Midbrain (tissue), 1 donor: Measurements from ENCODE around the gene E4F1.
"Not testable (repeated sequence)": the region's sequence is repeated elsewhere in the genome, so short reads cannot be mapped to it uniquely, and the experiment has no call there.

ENCODE experiments used
- DNase-seq: peaks from one replicate; lab custom pipeline; 2025; lab: John Stamatoyannopoulos, UW

The E4F1 gene

GRCh38 chr16:2244301-2244700 lies 20.9 kb downstream of the E4F1 start:
- no peak for DNase-seq

GRCh38 chr16:2244926-2245795 lies 21.8 kb downstream of the E4F1 start:
- no peak for DNase-seq

- DNase-seq, result no peak
Measured at GRCh38 chr16:2246301-2246885, 23.0 kb downstream of the E4F1 start.

GRCh38 chr16:2250652-2251295 lies 27.4 kb downstream of the E4F1 start:
- DNase-seq, result no peak

- peak; percentile 96 for DNase-seq
Measured at GRCh38 chr16:2251296-2252111, 28.1 kb downstream of the E4F1 start, which contains the start of gene ECI1. Gene ECI1, minus strand, starts transcription at chr16:2251587. Its CDS starts 21 bp downstream, at chr16:2251566.

- DNase-seq, result no peak
Measured at GRCh38 chr16:2252806-2253148, 29.4 kb downstream of the E4F1 start.

- DNase-seq, result no peak
Measured at GRCh38 chr16:2253293-2253692, 29.9 kb downstream of the E4F1 start.

GRCh38 chr16:2256531-2257140 lies 33.2 kb downstream of the E4F1 start:
- no peak for DNase-seq

GRCh38 chr16:2257726-2258125 lies 34.3 kb downstream of the E4F1 start:
- no peak for DNase-seq

GRCh38 chr16:2258530-2258929 lies 35.1 kb downstream of the E4F1 start:
- DNase-seq, result not testable (repeated sequence)

- no peak for DNase-seq
Measured at GRCh38 chr16:2260250-2260649, 36.9 kb downstream of the E4F1 start.

- not testable (repeated sequence) for DNase-seq
Measured at GRCh38 chr16:2263026-2263425, 39.6 kb downstream of the E4F1 start.

- not testable (repeated sequence) for DNase-seq
Measured at GRCh38 chr16:2266887-2267286, 43.5 kb downstream of the E4F1 start.

GRCh38 chr16:2267505-2267912 lies 44.1 kb downstream of the E4F1 start:
- DNase-seq, result not testable (repeated sequence)

GRCh38 chr16:2267913-2268666 lies 44.7 kb downstream of the E4F1 start, which contains the start of gene RNPS1:
Gene RNPS1, minus strand, starts transcription at chr16:2268126. Its CDS starts 3,483 bp downstream, at chr16:2264643.
- peak; percentile 96 for DNase-seq

- DNase-seq, result no peak
Measured at GRCh38 chr16:2270070-2270462, 46.7 kb downstream of the E4F1 start.

GRCh38 chr16:2270588-2271470 lies 47.4 kb downstream of the E4F1 start:
- no peak for DNase-seq

GRCh38 chr16:2271848-2272461 lies 48.6 kb downstream of the E4F1 start:
- no peak for DNase-seq

- no peak for DNase-seq
Measured at GRCh38 chr16:2273484-2273883, 50.1 kb downstream of the E4F1 start.
